ENCODE results near the gene RUBCN. TPM values are rescaled to one million over a fixed set of nuclear protein-coding genes. Genes with fewer than 3 reads are reported as not detected.

Gene RUBCN
- total RNA-seq, 2 experiments from 2014 or later = 27.3 to 27.7 TPM

- Mint-ChIP-seq H3K4me1 (ENCODE audit: low read depth) (no peaks in the 10 kb centered on the region), H3K9me3 (peaks cover 7% of the 10 kb centered on the region), H3K27ac (no peak overlapping the region), H3K36me3 (ENCODE audit: low read depth) (peaks cover 31% of the 10 kb centered on the region), H3K27me3 (no peaks in the 10 kb centered on the region), H3K4me3 (no peak overlapping the region)
- POLR2A ChIA-PET = no interaction called here
- intact Hi-C loops (cut with micrococcal nuclease) = no loop called here
- ATAC-seq (no peak), DNase-seq (no peak)
- TF ChIP-seq, protein P1, sequence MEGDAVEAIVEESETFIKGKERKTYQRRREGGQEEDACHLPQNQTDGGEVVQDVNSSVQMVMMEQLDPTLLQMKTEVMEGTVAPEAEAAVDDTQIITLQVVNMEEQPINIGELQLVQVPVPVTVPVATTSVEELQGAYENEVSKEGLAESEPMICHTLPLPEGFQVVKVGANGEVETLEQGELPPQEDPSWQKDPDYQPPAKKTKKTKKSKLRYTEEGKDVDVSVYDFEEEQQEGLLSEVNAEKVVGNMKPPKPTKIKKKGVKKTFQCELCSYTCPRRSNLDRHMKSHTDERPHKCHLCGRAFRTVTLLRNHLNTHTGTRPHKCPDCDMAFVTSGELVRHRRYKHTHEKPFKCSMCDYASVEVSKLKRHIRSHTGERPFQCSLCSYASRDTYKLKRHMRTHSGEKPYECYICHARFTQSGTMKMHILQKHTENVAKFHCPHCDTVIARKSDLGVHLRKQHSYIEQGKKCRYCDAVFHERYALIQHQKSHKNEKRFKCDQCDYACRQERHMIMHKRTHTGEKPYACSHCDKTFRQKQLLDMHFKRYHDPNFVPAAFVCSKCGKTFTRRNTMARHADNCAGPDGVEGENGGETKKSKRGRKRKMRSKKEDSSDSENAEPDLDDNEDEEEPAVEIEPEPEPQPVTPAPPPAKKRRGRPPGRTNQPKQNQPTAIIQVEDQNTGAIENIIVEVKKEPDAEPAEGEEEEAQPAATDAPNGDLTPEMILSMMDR (IDR thresholded peaks at IDR 0.05) = no peak
- CTCF ChIA-PET = interaction anchor here (0.7 to 1.6 kb wide), 3 partner anchors 18 to 114 kb away, joined by 3 to 5 read pairs (median 3); no protein-coding TSS in a partner anchor
Observed at GRCh38 chr3:197680955-197681521, 55.7 kb downstream of the RUBCN start.

DNA sequence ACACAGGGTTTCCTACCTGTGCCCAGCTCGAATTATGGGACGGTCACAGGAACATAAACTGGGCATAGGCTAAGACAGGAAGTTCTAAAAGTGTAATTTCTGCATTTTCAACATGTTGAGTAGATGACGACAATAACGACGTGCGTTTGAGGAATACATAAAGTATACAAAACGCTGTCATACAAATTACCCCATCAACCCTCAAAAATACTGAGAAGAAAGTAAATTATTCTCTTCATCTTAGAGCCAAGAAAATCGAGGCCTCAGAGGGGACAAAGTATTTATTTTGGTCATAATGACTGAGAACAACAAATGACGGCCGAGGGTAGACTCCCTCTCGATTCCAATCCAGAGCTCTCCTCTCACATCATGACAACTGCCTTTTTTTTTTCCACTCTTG, 60.8 kb downstream of the RUBCN start:
- POLR2A ChIA-PET = interaction anchor here (0.6 kb wide), 1 partner anchor 347 kb away, joined by 3 read pairs; no protein-coding TSS in a partner anchor
- CTCF ChIA-PET = interaction anchor here (0.6 to 1.3 kb wide), 2 partner anchors 37 to 77 kb away, joined by 3 read pairs; no protein-coding TSS in a partner anchor
- H3K9me3 Mint-ChIP-seq = peaks cover 7% of the 10 kb centered on the region
- H3K4me1 Mint-ChIP-seq (ENCODE audit: low read depth) = no peaks in the 10 kb centered on the region
- intact Hi-C loops (cut with micrococcal nuclease) = no loop called here
- H3K27me3 Mint-ChIP-seq = no peaks in the 10 kb centered on the region
- no peak overlapping the region for H3K4me3 Mint-ChIP-seq
- H3K27ac Mint-ChIP-seq = no peak overlapping the region
- TF ChIP-seq, protein P1 (IDR thresholded peaks at IDR 0.05) = no peak
- ATAC-seq (no peak), DNase-seq (no peak)
- H3K36me3 Mint-ChIP-seq (ENCODE audit: low read depth) = peaks cover 30% of the 10 kb centered on the region

DNA sequence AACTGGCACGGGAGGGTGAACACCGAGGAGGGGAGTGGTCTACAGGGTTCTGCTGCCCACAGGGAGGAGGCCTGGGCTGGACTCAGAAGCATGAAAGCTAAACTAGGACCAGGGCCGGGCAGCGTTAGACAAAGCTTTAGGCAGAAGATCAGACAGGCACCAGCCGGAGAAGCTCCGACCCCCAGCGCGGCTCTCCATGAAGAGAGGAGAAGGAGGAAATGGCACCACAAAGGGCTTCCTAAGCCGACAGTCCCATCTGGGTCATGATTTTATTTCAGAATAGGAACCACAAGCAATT, 61.2 kb downstream of the RUBCN start:
- ATAC-seq (no peak), DNase-seq (no peak)
- Mint-ChIP-seq H3K4me3 (no peak overlapping the region), H3K27me3 (no peaks in the 10 kb centered on the region), H3K9me3 (peaks cover 7% of the 10 kb centered on the region), H3K27ac (no peak overlapping the region), H3K36me3 (ENCODE audit: low read depth) (peaks cover 28% of the 10 kb centered on the region), H3K4me1 (ENCODE audit: low read depth) (no peaks in the 10 kb centered on the region)
- POLR2A ChIA-PET = interaction anchor here (0.6 kb wide), 1 partner anchor 347 kb away, joined by 3 read pairs; no protein-coding TSS in a partner anchor
- TF ChIP-seq, protein P1 (IDR thresholded peaks at IDR 0.05) = no peak
- intact Hi-C loops (cut with micrococcal nuclease) = no loop called here
- CTCF ChIA-PET = interaction anchor here (0.6 to 8.8 kb wide), 2 partner anchors 37 to 77 kb away, joined by 3 to 63 read pairs; no protein-coding TSS in a partner anchor

DNA sequence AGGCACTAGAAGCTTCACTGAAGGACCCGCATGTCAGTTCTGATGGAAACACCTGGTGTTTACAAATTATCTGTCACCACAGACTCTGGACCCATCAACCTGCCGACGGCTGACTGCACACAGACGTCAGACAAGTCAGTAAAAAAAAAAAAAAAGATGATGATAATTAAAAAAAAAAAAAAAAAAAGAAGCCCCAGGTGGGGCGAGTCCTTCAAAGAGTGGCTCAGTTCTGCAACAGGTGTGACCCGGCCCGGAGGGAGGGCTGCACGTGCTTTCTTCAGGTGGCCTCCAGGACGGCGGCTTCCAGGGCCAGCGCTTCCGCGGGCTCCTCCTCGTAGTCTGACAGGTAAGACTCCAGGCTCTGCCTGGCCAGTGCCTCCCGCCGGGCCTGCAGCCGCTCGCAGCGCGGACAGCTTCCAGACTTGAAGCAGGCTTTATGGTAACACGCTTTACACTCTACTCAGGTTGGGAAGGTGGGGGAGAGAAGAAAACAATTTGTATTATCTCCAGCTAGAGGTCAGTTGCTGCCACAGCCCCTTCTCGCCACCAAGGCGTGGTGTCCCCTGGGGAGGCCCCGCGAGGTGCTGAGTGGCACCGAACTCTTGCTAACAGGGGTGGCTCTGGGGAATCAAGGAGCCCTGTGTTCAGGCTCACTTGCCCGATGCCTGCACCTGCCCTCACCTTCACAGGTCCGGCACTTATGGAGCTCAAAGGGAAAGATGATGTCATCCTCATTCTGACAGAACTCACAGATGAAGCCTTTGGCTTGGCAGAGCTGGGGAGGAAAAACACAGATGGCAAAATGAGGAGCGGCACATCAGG, 61.8 kb downstream of the RUBCN start:
- CTCF ChIA-PET = interaction anchor here (8.8 kb wide), 1 partner anchor 76 kb away, joined by 63 read pairs; no protein-coding TSS in a partner anchor
- DNase-seq = no peak
- TF ChIP-seq, protein P1 (IDR thresholded peaks at IDR 0.05) = no peak
- H3K9me3 Mint-ChIP-seq = peaks cover 5% of the 10 kb centered on the region
- H3K27ac Mint-ChIP-seq = no peak overlapping the region
- no peak overlapping the region for H3K4me3 Mint-ChIP-seq
- no peak for ATAC-seq
- POLR2A ChIA-PET = no interaction called here
- H3K36me3 Mint-ChIP-seq (ENCODE audit: low read depth) = peaks cover 25% of the 10 kb centered on the region
- intact Hi-C loops (cut with micrococcal nuclease) = no loop called here
- H3K4me1 Mint-ChIP-seq (ENCODE audit: low read depth) = no peaks in the 10 kb centered on the region
- no peaks in the 10 kb centered on the region for H3K27me3 Mint-ChIP-seq

- POLR2A ChIA-PET = interaction anchor here (0.9 kb wide), 1 partner anchor 76 kb away, joined by 4 read pairs; no protein-coding TSS in a partner anchor
- TF ChIP-seq, protein P1 (IDR thresholded peaks at IDR 0.05) = no peak
- Mint-ChIP-seq H3K36me3 (ENCODE audit: low read depth) (peaks cover 21% of the 10 kb centered on the region), H3K9me3 (peaks cover 1% of the 10 kb centered on the region), H3K4me3 (no peak overlapping the region), H3K27me3 (no peaks in the 10 kb centered on the region), H3K4me1 (ENCODE audit: low read depth) (no peaks in the 10 kb centered on the region), H3K27ac (no peak overlapping the region)
- DNase-seq (no peak), ATAC-seq (no peak)
- CTCF ChIA-PET = interaction anchor here (8.8 kb wide), 1 partner anchor 74 kb away, joined by 63 read pairs; no protein-coding TSS in a partner anchor
- intact Hi-C loops (cut with micrococcal nuclease) = no loop called here
Observed at GRCh38 chr3:197673170-197673569, 63.5 kb downstream of the RUBCN start.

Measured in activated CD8-positive, alpha-beta T cell treated with anti-CD3 and anti-CD28 coated beads for 36 hours (primary cell).